Airway epithelial cell (primary cell): ENCODE measurements around the gene FAM124A. TPM values are rescaled to one million over a fixed set of nuclear protein-coding genes. Genes with fewer than 3 reads are reported as not detected.

ENCODE experiments used
- total RNA-seq: library from RNA; depleted of rRNA; stranded (reverse); fragments of >200 nt; gene quantifications from 2 replicates; pipeline ENCODE4 v1.2.3, GENCODE V29; 2015

Gene FAM124A
- not detected in 2 replicates for total RNA-seq

GRCh38 chr13:51222037-51222685 is at the start of gene FAM124A:
Gene FAM124A (plus strand): TSS chr13:51222398. CDS start chr13:51222502, 104 bp downstream.

Other genes with a start within 250 kb of the FAM124A start
- gene C13orf42, start 111.1 kb upstream of the FAM124A start, total RNA-seq = not detected in 2 replicates
- not detected in 2 replicates for gene SERPINE3, start 117.3 kb downstream of the FAM124A start, total RNA-seq
- gene INTS6, start 230.6 kb downstream of the FAM124A start, total RNA-seq = 22.7 and 32.2 TPM in 2 replicates